GM19452 (cell line): Measurements from ENCODE around the gene FAT1.

Experiments used
- ATAC-seq: cut with Tn5 transposase; IDR thresholded peaks from one replicate; pipeline ENCODE4 v1.9.1; 2021; ENCODE audit not compliant: unreplicated experiment

Gene FAT1

DNA sequence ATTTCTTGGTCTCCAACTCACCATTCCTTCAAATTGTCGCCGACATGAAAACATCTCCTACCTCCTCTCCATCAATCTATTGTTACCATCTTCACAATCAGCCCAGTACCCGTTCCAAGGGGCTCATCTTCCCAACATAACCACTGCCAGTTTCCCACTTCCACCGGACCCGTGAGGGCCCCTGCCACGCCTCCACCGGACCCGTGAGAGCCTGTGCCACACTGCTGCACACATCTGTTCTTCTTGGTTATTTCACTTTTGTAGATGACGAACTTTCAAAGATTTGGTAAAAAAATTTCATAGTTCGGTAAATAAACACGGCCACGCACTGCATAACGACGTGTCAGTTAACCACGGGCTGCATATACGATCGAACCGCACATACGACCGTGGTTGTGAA, 65.0 kb downstream of the FAT1 start:
- ATAC-seq, result no peak

GRCh38 chr4:186657764-186658163, 65.9 kb downstream of the FAT1 start:
- no peak for ATAC-seq

- ATAC-seq, result no peak
These were observed 69.7 kb downstream of the FAT1 start for GRCh38 chr4:186653969-186654368.

GRCh38 chr4:186651624-186652023, 72.0 kb downstream of the FAT1 start:
- ATAC-seq, result no peak

DNA sequence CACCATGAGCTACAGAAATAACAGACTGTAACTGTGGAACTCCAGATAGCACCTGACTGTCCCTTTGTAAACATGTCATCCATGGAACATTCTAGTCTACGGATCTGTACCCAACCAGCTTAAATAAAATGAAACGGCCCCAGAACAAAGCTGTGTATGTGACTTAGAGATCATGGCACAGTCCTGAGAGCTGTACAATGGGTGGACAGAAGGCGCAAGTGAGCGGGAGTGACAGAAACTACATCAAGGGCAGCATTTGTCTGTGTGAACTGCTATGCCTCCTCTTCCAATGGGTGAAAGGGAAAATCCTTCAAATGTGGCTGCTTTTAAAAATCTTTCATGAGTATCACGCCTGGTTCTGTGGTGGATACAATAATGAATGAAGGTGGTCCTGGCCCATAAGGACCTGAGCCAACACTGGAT, 72.5 kb downstream of the FAT1 start:
- no peak for ATAC-seq

GRCh38 chr4:186650401-186651180, 73.1 kb downstream of the FAT1 start:
- ATAC-seq, result no peak

DNA sequence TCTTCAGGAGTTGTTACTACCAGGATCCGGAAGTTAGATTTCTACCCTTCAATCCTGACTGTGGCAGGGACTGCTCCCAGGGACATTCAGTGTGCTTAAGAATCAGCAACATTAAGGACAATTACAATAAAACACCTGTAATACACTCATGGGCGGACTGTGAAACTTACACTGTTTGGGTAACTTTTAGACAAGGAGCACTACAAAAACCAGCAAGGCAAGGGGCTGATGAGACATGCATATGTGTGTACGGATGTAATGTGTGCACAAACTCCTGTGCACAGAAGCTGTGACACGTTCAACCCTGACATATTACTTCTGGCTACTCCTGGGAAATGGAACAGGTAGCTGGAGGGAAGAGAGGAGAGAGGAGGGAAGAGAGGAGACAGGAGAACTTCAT, 75.8 kb downstream of the FAT1 start:
- ATAC-seq, result no peak

DNA sequence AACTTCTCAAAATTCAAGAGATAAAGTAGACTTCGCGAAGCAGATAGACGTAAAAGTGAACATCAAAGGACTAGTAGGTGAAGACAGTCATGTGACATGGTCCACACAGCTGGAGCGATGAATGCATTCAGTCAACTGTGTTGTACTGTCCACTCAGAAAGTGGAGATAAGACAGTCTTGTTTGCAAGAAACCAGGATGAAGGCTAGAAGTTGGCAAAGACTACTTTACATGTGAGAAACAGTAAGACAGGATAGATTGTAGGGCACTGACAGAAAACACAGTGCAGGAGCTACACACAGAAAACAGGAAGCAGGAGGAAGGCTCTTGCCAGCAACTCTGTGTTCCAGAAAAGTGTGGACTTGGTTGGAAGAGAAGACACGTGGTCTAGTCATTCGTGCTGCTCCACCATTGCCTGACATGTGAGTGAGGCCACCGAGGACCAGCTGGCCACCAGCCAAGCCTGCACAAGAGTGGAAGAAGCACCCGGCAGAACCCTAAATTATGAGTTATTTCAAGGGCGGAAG, 78.9 kb downstream of the FAT1 start:
- ATAC-seq, result no peak

- ATAC-seq, result no peak
These were observed 79.4 kb downstream of the FAT1 start for GRCh38 chr4:186644311-186644638.

GRCh38 chr4:186643501-186644310, 80.0 kb downstream of the FAT1 start:
- ATAC-seq, result no peak

GRCh38 chr4:186642998-186643397, 80.7 kb downstream of the FAT1 start:
- ATAC-seq, result no peak

DNA sequence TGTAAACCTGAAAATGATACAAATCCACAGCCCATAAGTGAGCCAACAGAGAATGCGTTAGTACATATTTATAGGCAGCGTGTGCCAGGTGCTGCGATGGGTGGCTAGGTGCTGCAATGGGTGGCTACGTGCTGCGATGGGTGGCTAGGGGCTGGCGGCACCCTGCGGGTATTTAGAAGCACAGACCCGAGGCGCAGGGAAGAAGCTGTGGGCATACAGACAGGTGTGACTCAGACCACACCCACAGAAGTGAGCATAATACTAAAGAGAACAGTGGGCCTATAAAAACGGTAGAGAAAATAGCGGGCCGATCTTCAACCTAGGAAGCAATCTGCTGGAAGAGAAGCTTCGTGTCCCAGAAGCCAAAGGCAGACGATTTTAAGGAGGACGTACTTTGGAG, 81.1 kb downstream of the FAT1 start:
- ATAC-seq, result no peak

DNA sequence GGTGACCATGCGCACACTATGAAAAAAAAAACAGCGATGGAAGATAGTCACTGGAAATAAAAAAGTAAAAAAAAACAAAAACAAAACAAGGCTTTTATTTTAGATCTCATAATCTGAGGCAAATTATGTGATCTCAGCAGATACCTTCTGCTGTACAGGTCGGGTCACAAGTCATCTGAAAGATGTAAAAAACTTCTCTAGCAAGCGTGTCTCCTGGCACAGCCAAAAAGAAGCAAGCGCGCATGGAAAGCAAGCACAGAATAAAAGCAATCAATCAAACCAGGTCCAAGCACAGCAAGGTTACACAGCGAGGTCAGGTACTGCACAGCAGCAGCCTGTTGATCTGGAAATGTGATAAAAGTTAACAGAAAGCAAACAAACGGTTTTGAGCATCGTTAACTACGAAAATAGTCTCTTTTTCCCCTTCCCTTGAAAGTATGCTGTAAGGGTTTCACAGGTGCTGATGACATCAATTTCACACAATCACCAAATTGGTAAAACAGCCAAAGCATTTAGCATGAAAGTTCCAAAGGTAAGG, 89.0 kb downstream of the FAT1 start:
- no peak for ATAC-seq

GRCh38 chr4:186633844-186634243, 89.8 kb downstream of the FAT1 start:
- ATAC-seq, result no peak

DNA sequence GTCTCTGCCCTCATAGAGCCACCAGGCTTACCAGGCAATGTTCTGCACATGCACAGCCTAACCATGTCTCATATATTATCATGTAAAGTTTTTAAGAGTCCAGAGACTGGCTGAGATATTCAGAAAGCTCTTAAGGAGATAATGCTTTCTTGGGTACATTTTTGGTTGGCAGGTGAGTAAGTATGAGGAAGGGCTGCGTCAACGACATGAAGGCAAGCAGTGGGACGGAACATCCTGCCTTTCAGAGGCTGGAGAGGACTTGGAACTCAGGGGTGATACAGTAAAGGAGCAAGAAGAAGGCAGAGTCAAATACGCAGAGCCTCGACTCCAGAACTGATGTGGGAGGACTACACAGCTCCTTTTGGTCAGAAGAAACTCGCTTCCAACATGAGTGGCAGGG, 93.5 kb downstream of the FAT1 start:
- ATAC-seq, result no peak

GRCh38 chr4:186628058-186628711, 95.5 kb downstream of the FAT1 start:
- no peak for ATAC-seq

- ATAC-seq, result no peak
These were observed 96.3 kb downstream of the FAT1 start for GRCh38 chr4:186627226-186627865.

DNA sequence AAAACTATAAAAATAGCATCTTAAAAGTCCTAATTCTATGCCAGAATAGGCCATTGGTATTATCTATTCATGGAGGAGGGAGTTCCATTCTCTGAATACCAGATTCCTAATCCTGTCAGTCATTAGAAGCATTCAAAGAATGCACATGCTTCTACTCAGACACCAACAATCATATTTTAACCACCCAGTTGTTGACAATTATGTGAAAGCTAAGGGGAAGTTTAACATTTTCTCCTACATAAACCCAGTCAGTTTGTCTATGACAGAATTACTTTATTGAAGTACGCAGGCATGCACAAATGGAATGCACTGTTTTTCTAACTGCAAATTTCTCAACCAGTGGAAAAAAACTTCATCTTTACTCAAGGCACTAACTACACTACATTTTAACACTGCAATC, 98.7 kb downstream of the FAT1 start:
- no peak for ATAC-seq

DNA sequence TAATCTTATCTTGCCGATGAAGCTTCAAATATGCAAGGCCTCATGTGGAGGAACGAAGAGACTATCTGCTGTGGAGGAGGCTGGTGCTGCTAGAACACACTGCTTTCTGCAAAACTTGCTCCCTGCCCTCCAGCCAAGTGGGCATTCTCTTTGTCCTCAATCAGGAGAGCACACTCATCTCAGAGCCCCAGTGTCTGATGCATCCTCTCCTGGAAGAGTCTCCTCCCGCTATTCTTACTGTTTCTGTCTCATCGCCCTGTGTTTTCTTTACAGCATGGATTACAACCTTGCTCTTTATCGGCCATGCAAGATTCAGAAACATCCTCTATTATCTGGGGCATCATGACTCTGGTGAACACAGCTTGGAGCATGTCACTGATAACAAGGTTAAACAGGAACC, 100.1 kb downstream of the FAT1 start:
- no peak for ATAC-seq

GRCh38 chr4:186622788-186623464, 100.7 kb downstream of the FAT1 start:
- no peak for ATAC-seq
